Thymus (tissue), 11 donors: ENCODE results near the gene CPED1. TPM values are rescaled to one million over a fixed set of nuclear protein-coding genes. Genes with fewer than 3 reads are reported as not detected.

ENCODE experiments used
- DNase-seq, 9 donors: peaks; one replicate each; pipeline ENCODE4 v3.0.0-alpha.2; 2013; ENCODE audit warnings: low spot score in 9 of 9, low read depth in 6 of 9, missing footprints in 1 of 9
- H3K27ac ChIP-seq, 2 donors: one replicate each; pipeline ENCODE4 v1.5.1; 2013; ENCODE audit warnings: control low read depth in 1 of 2, low read depth in 1 of 2, low read length in 1 of 2, mild to moderate bottlenecking in 1 of 2, moderate library complexity in 1 of 2
- H3K27me3 ChIP-seq, 2 donors: one replicate each; pipeline ENCODE4 v1.5.1; 2013; ENCODE audit warnings: low read length in 1 of 2; ENCODE audit not compliant: control insufficient read depth in 2 of 2, insufficient read depth in 1 of 2
- H3K36me3 ChIP-seq, 2 donors: one replicate each; pipeline ENCODE4 v1.5.1; 2013; ENCODE audit warnings: low read length in 1 of 2, mild to moderate bottlenecking in 1 of 2, moderate library complexity in 1 of 2; ENCODE audit not compliant: control insufficient read depth in 2 of 2, insufficient read depth in 2 of 2
- H3K4me1 ChIP-seq, 2 donors: one replicate each; pipeline ENCODE4 v1.5.1; 2013; ENCODE audit warnings: low read length in 2 of 2; ENCODE audit not compliant: control insufficient read depth in 2 of 2, insufficient read depth in 2 of 2
- H3K4me3 ChIP-seq, 2 donors: one replicate each; pipeline ENCODE4 v1.5.1; 2013; ENCODE audit warnings: low read length in 2 of 2, control low read depth in 1 of 2, mild to moderate bottlenecking in 1 of 2
- H3K9me3 ChIP-seq, 2 donors: one replicate each; pipeline ENCODE4 v1.5.1; 2013; ENCODE audit warnings: low read length in 1 of 2, mild to moderate bottlenecking in 1 of 2; ENCODE audit not compliant: control insufficient read depth in 2 of 2, insufficient read depth in 1 of 2
- WGBS: extraction: QIAGEN DNeasy Blood & Tissue Kit; methylation state at CpG from one replicate; pipeline ENCODE4 v1.1.7; 2013; 5-methylcytosine and 5-hydroxymethylcytosine counted together
- polyA plus RNA-seq: library from polyadenylated mRNA; stranded (reverse); fragments of 200-250 nt; gene quantifications from one replicate; pipeline ENCODE4 v1.2.3, GENCODE V29; 2013
- total RNA-seq: library from RNA; stranded (reverse); fragments of 120-200 nt; gene quantifications from one replicate; pipeline ENCODE4 v1.2.4, GENCODE V29; 2013
- donor health status: healthy.

CPED1 gene
- total and polyA plus RNA-seq, 2 donors, result 1.9 to 2.2 TPM

- Histone ChIP-seq H3K27ac (no peak overlapping the region), H3K9me3 (no peaks in the 10 kb centered on the region), H3K4me3 (no peak overlapping the region), H3K4me1 (no peaks in the 10 kb centered on the region), H3K27me3 (peaks cover 5 to 28% of the 10 kb centered on the region in 2 donors), H3K36me3 (no peaks in the 10 kb centered on the region)
- WGBS, result 84% methylated on average over 3 of the region's 3 CpGs
- no peak for DNase-seq
Observed at GRCh38 chr7:121336579-121336978, 348.1 kb downstream of the CPED1 start.

- peak in 1 of 9 donors; percentile 17 for DNase-seq
- peaks cover 0 to 20% of the 10 kb centered on the region in 2 donors for H3K27me3 ChIP-seq
- no peaks in the 10 kb centered on the region for H3K36me3 ChIP-seq
- H3K27ac ChIP-seq, result no peak overlapping the region
- no peaks in the 10 kb centered on the region for H3K4me1 ChIP-seq
- H3K4me3 ChIP-seq, result no peak overlapping the region
- H3K9me3 ChIP-seq, result no peaks in the 10 kb centered on the region
- 18% methylated on average over 3 of the region's 3 CpGs for WGBS
Observed at GRCh38 chr7:121337398-121337797, 348.9 kb downstream of the CPED1 start.

- Histone ChIP-seq H3K27ac (no peak overlapping the region), H3K4me3 (no peak overlapping the region), H3K27me3 (peaks cover 0 to 9% of the 10 kb centered on the region in 2 donors), H3K4me1 (no peaks in the 10 kb centered on the region), H3K9me3 (no peaks in the 10 kb centered on the region), H3K36me3 (no peaks in the 10 kb centered on the region)
- DNase-seq, result no peak
- 93% methylated on average over 5 of the region's 5 CpGs for WGBS
Observed at GRCh38 chr7:121339082-121339481, 350.6 kb downstream of the CPED1 start.

GRCh38 chr7:121341933-121342332 lies 353.4 kb downstream of the CPED1 start:
- no peak for DNase-seq
- H3K9me3 ChIP-seq, result no peaks in the 10 kb centered on the region
- H3K36me3 ChIP-seq, result no peaks in the 10 kb centered on the region
- H3K27ac ChIP-seq, result no peak overlapping the region
- no peaks in the 10 kb centered on the region for H3K4me1 ChIP-seq
- H3K27me3 ChIP-seq, result no peaks in the 10 kb centered on the region
- H3K4me3 ChIP-seq, result no peak overlapping the region

DNA sequence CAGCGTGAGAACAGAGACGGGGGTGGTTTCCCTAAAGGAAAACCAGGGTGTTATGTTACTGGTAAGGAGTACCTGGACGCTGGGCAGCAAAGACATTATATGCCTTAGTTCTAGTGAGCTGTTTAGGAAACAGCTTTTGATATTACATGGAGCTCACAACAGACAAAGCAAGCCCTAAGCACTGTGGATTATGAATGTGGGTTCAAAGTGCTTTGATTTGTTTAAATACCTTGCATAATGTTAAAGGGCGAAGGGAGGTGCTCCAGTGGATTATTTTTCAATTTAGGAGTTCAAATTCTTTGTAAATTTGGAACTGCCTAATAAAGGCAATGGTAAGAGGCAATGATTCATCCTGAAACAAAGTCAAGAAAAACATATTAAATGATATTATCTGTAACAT lies 354.1 kb downstream of the CPED1 start:
- no peaks in the 10 kb centered on the region for H3K9me3 ChIP-seq
- H3K36me3 ChIP-seq, result no peaks in the 10 kb centered on the region
- H3K4me3 ChIP-seq, result no peak overlapping the region
- no peaks in the 10 kb centered on the region for H3K27me3 ChIP-seq
- WGBS, result 97% methylated on average over 4 of the region's 4 CpGs
- no peak overlapping the region for H3K27ac ChIP-seq
- H3K4me1 ChIP-seq, result no peaks in the 10 kb centered on the region
- DNase-seq, result no peak

DNA sequence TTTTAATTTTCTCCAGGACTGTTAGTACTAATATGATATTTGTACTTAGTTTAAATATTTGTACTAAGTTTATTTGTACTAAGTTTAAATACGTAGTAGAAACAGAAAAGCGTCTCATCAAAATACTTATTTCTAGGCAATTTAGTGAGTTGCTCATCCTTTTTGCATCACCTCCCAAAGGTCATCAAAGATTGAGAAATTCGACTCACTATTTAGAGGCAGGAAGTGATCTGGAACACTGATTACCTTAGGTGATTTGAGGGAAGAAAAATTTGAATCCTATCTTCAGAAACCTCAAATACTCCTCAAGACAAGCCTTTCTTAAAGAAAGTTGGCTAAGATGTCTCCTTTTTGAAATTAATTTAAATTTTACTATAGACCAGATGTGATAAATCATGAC lies 354.8 kb downstream of the CPED1 start:
- no peak for DNase-seq
- no peaks in the 10 kb centered on the region for H3K27me3 ChIP-seq
- no peaks in the 10 kb centered on the region for H3K9me3 ChIP-seq
- H3K4me3 ChIP-seq, result no peak overlapping the region
- WGBS, result 92% methylated on average over 3 of the region's 3 CpGs
- no peaks in the 10 kb centered on the region for H3K36me3 ChIP-seq
- H3K27ac ChIP-seq, result no peak overlapping the region
- no peaks in the 10 kb centered on the region for H3K4me1 ChIP-seq

DNA sequence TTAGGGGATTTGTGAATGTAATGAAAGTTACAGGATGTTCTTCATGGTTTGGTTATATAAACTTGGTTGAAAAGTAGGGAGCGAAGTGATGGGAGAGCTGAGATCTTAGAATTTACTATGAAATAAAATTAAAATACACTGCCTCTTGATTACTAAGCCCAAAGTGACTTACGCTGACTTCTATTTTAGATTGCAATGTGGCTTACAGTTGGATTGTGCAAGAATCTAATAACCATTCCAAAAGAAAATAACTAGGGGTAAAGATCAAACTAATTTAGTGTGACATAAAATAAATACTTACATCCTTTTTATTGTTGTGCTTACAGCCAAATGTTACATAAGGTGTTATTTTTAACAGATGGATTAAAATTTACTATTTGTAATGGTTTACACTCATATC lies 355.6 kb downstream of the CPED1 start:
- DNase-seq, result no peak
- Histone ChIP-seq H3K9me3 (no peaks in the 10 kb centered on the region), H3K36me3 (no peaks in the 10 kb centered on the region), H3K27me3 (no peaks in the 10 kb centered on the region), H3K4me1 (no peaks in the 10 kb centered on the region), H3K4me3 (no peak overlapping the region), H3K27ac (no peak overlapping the region)
- 98% methylated on average over 2 of the region's 2 CpGs for WGBS

GRCh38 chr7:121344497-121344896 lies 356.0 kb downstream of the CPED1 start:
- no peaks in the 10 kb centered on the region for H3K9me3 ChIP-seq
- 98% methylated on average over 1 of the region's 1 CpG for WGBS
- no peaks in the 10 kb centered on the region for H3K27me3 ChIP-seq
- H3K4me1 ChIP-seq, result no peaks in the 10 kb centered on the region
- no peak for DNase-seq
- no peak overlapping the region for H3K27ac ChIP-seq
- no peak overlapping the region for H3K4me3 ChIP-seq
- no peaks in the 10 kb centered on the region for H3K36me3 ChIP-seq
